GM12878 (cell line): Measurements from ENCODE around the gene OR56A4. TPM values are rescaled to one million over a fixed set of nuclear protein-coding genes. Genes with fewer than 3 reads are reported as not detected.
"Not testable (repeated sequence)": the region's sequence is repeated elsewhere in the genome, so short reads cannot be mapped to it uniquely, and the experiment has no call there.

ENCODE experiments used
- ATAC-seq: fragments of 200-7000 bp; cut with Tn5 transposase; 3 replicates; pipeline ENCODE4 v1.9.1; 2020; ENCODE audit warnings: mild to moderate bottlenecking, moderate library complexity
- BruUV-seq: library from RNA; stranded (reverse); fragments of 400-500 nt; replicated peaks from 2 replicates; lab custom pipeline; 2021; lab: Mats Ljungman, UMichigan
- CTCF ChIA-PET: fragments of 300-600 bp; sonication (Branson Sonifier 250); formaldehyde crosslinking; extraction: SDS; loops from one replicate; lab custom pipeline; 2021; ENCODE audit warnings: inconsistent platforms; lab: Yijun Ruan, JAX
- POLR2A ChIA-PET: fragments of 350-600 bp; formaldehyde crosslinking; extraction: SDS; loops from one replicate; lab custom pipeline; 2021; ENCODE audit warnings: inconsistent platforms; lab: Charles Lee
- RAD21 ChIA-PET: fragments of 300-600 bp; sonication (Branson Sonifier 250); formaldehyde crosslinking; loops from one replicate; lab custom pipeline; 2023; ENCODE audit warnings: antibody characterized with exemption; ENCODE audit not compliant: unreplicated experiment; lab: Charles Lee
- SMC1A ChIA-PET: fragments of 300-600 bp; sonication (Branson Sonifier 250); formaldehyde crosslinking; loops from one replicate; lab custom pipeline; 2023; ENCODE audit not compliant: unreplicated experiment, uncharacterized antibody; lab: Charles Lee
- DNase-seq: peaks from one replicate; pipeline ENCODE4 v3.0.0-alpha.2; 2011; ENCODE audit warnings: low read depth, low spot score
- FAIRE-seq: peaks from 3 replicates; lab custom pipeline; 2011; peaks lifted over from hg19 to GRCh38; lab: Jason Lieb, UNC
- H2AFZ ChIP-seq: 2 replicates; pipeline ENCODE4 v1.6.0; 2011; ENCODE audit warnings: low read depth, low read length, control low read depth; ENCODE audit not compliant: control insufficient read depth
- H3K27ac ChIP-seq: 2 replicates; pipeline ENCODE4 v1.5.1; 2011; ENCODE audit warnings: control low read depth; ENCODE audit not compliant: control insufficient read depth, insufficient read depth
- H3K27me3 ChIP-seq, 2 experiments: replicated peaks in 1 of 2; 2 replicates each; pipeline versions ENCODE4 v1.6.0 to v1.6.1; 2011; ENCODE audit warnings: low read length in 1 of 2; ENCODE audit not compliant: control insufficient read depth in 2 of 2, insufficient read depth in 2 of 2
- H3K36me3 ChIP-seq, 2 experiments: 2 replicates each; pipeline ENCODE4 v1.5.1; 2011; ENCODE audit warnings: low read length in 1 of 2; ENCODE audit not compliant: control insufficient read depth in 2 of 2, insufficient read depth in 2 of 2
- H3K4me1 ChIP-seq: 2 replicates; pipeline ENCODE4 v1.6.1; 2011; ENCODE audit warnings: mild to moderate bottlenecking, low read length, moderate library complexity, mixed read lengths; ENCODE audit not compliant: control insufficient read depth, insufficient read depth
- H3K4me2 ChIP-seq: 2 replicates; pipeline ENCODE4 v1.6.0; 2011; ENCODE audit warnings: control low read depth; ENCODE audit not compliant: control insufficient read depth, insufficient read depth
- H3K4me3 ChIP-seq: fragments of 200-600 bp; sonication (generic); 2 replicates; pipeline ENCODE4 v1.5.1; 2016
- H3K79me2 ChIP-seq: 2 replicates; pipeline ENCODE4 v1.6.0; 2011; ENCODE audit warnings: low read length; ENCODE audit not compliant: control insufficient read depth, insufficient read depth
- H3K9ac ChIP-seq: 2 replicates; pipeline ENCODE4 v1.8.0; 2011; ENCODE audit warnings: low read length, control low read depth, mixed read lengths; ENCODE audit not compliant: control insufficient read depth, insufficient read depth
- H3K9me3 ChIP-seq: replicated peaks from 3 replicates; pipeline ENCODE4 v1.5.1; 2011; ENCODE audit warnings: mild to moderate bottlenecking, low read length; ENCODE audit not compliant: control insufficient read depth, insufficient read depth
- H4K20me1 ChIP-seq: 2 replicates; pipeline ENCODE4 v1.6.0; 2011; ENCODE audit not compliant: control insufficient read depth, insufficient read depth
- BCL11A ChIP-seq: IDR thresholded peaks from 2 replicates; pipeline ENCODE4 v1.6.1; 2011; ENCODE audit warnings: low read depth, low read length
- CBX3 ChIP-seq: fragments of 200-600 bp; sonication (generic); IDR thresholded peaks from 2 replicates; pipeline ENCODE4 v1.6.1; 2016; ENCODE audit warnings: low read depth, borderline replicate concordance
- KLF5 ChIP-seq: fragments of 450-650 bp; IDR thresholded peaks from 2 replicates; pipeline ENCODE4 v1.6.1; 2014; ENCODE audit warnings: mild to moderate bottlenecking; ENCODE audit not compliant: partially characterized antibody
- MTA2 ChIP-seq: fragments of 450-650 bp; IDR thresholded peaks from 2 replicates; pipeline ENCODE4 v1.6.1; 2016; ENCODE audit warnings: low read depth, mild to moderate bottlenecking, moderate library complexity
- PAX8 ChIP-seq: fragments of 450-650 bp; IDR thresholded peaks from 2 replicates; pipeline ENCODE4 v1.6.1; 2017; ENCODE audit warnings: mild to moderate bottlenecking, moderate library complexity
- RAD51 ChIP-seq: fragments of 450-650 bp; IDR thresholded peaks from 2 replicates; pipeline ENCODE4 v1.6.1; 2016; ENCODE audit warnings: moderate library complexity, mild to moderate bottlenecking, inconsistent platforms
- SMAD1 ChIP-seq: fragments of 450-650 bp; IDR thresholded peaks from 2 replicates; pipeline ENCODE4 v1.6.1; 2018; ENCODE audit warnings: mild to moderate bottlenecking, low read depth; ENCODE audit not compliant: partially characterized antibody
- STAT1 ChIP-seq: fragments of 450-650 bp; conservative IDR thresholded peaks from 2 replicates; pipeline ENCODE4 v1.6.1; 2014; ENCODE audit warnings: antibody characterized with exemption, mild to moderate bottlenecking
- whole genome bisulfite sequencing: methylation state at CpG from one replicate; pipeline ENCODE4 v1.1.6; 2016; ENCODE audit warnings: low lambda C conversion rate; ENCODE audit not compliant: insufficient replicate concordance, insufficient coverage; ENCODE audit errors: missing lambda C conversion rate; 5-methylcytosine and 5-hydroxymethylcytosine counted together
- in situ Hi-C: fragments of 300-500 bp; cut with MboI; formaldehyde crosslinking; loops from 9 replicates; pipeline ENCODE4 v1.14.3; 2018; ENCODE audit warnings: mixed read lengths
- intact Hi-C: fragments of 100-400 bp; cut with micrococcal nuclease; formaldehyde crosslinking; loops from one replicate; pipeline ENCODE4 v1.14.2; 2022; ENCODE audit not compliant: unreplicated experiment
- polyA plus RNA-seq, 11 experiments: library from polyadenylated mRNA; depleted of rRNA in 4 of 11; unstranded in 6 of 11; stranded (reverse) in 5 of 11; fragments of >200 nt; fragmentation: Nextera tagmentation in 4 of 11; fragmentation: Illumina TruSeq in 1 of 11; extraction: Ambion mirVana in 4 of 11; extraction: Trizol in 1 of 11; gene quantifications; 1 replicate in 1 of 11; 2 replicates in 10 of 11; pipeline versions ENCODE4 v1.2.1 to v1.2.3, GENCODE V29; 2011 to 2016; ENCODE audit warnings: inconsistent platforms in 2 of 11, missing spikeins in 2 of 11, low read depth in 1 of 11
- total RNA-seq, 4 experiments: library from RNA; depleted of rRNA in 3 of 4; stranded (reverse); fragments of >200 nt in 3 of 4; fragmentation: Illumina TruSeq in 1 of 4; extraction: Trizol in 1 of 4; gene quantifications; 2 replicates each; pipeline versions ENCODE4 v1.2.1 to v1.2.3, GENCODE V29; 2013 to 2021
- TF ChIP-seq, protein P1 (sequence below), 3 experiments: IDR thresholded peaks in 2 of 3; conservative IDR thresholded peaks in 1 of 3; 2 replicates each; pipeline ENCODE4 v1.5.1; 2011; ENCODE audit warnings: low read depth in 3 of 3, low read length in 3 of 3, mild to moderate bottlenecking in 3 of 3, control low read depth in 2 of 3, moderate library complexity in 2 of 3, inconsistent platforms in 1 of 3, mixed read lengths in 1 of 3; ENCODE audit not compliant: control insufficient read depth in 2 of 3, insufficient read depth in 1 of 3; ENCODE audit errors: extremely low read depth in 1 of 3
- TF ChIP-seq, protein P2 (sequence below): fragments of 150-350 bp; IDR thresholded peaks from 2 replicates; pipeline ENCODE4 v1.6.1; 2016; ENCODE audit warnings: low read depth, low read length

OR56A4 gene
- total and polyA plus RNA-seq, 10 of the 15 experiments (the other 5 are each of a cell fraction or from before 2014, with no cell fraction given), result not detected

DNA sequence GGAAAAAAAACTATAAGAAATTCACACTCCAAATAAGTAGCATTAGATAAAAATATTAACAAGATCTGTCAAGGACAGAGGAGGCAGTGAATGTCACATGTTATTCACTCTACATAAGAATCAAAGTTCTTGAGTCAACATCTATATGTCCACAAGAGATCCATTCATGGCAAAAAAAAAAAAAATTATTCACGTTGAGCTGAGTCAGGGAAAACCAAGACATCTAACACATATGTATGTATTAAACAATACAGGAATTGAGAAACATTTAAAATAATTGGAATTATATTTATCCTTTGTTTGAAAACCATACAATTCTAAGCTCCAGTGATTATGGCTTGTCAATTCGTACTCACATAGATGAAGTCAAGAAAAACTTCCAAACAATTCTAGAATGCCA, 39.8 kb downstream of the OR56A4 start:
- Histone ChIP-seq H3K9ac (no peak overlapping the region), H2AFZ (no peak overlapping the region), H4K20me1 (no peaks in the 10 kb centered on the region), H3K4me3 (no peak overlapping the region), H3K4me1 (no peaks in the 10 kb centered on the region), H3K79me2 (no peaks in the 10 kb centered on the region), H3K27ac (no peak overlapping the region), H3K4me2 (no peak overlapping the region), H3K9me3 (no peaks in the 10 kb centered on the region; the same call in 2 of the 3 replicates), H3K36me3 (no peaks in the 10 kb centered on the region), H3K27me3 (no peaks in the 10 kb centered on the region)
- in situ Hi-C loops, result no loop called here
- TF ChIP-seq, protein P1, sequence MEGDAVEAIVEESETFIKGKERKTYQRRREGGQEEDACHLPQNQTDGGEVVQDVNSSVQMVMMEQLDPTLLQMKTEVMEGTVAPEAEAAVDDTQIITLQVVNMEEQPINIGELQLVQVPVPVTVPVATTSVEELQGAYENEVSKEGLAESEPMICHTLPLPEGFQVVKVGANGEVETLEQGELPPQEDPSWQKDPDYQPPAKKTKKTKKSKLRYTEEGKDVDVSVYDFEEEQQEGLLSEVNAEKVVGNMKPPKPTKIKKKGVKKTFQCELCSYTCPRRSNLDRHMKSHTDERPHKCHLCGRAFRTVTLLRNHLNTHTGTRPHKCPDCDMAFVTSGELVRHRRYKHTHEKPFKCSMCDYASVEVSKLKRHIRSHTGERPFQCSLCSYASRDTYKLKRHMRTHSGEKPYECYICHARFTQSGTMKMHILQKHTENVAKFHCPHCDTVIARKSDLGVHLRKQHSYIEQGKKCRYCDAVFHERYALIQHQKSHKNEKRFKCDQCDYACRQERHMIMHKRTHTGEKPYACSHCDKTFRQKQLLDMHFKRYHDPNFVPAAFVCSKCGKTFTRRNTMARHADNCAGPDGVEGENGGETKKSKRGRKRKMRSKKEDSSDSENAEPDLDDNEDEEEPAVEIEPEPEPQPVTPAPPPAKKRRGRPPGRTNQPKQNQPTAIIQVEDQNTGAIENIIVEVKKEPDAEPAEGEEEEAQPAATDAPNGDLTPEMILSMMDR (IDR thresholded peaks at IDR 0.05 in 2 of 3, conservative IDR thresholded peaks at IDR 0.05 in 1 of 3; ENCODE audit: control insufficient read depth in 2 of 3, extremely low read depth in 1 of 3, insufficient read depth in 1 of 3, low read depth in 3 of 3, low read length in 3 of 3), result no peak
- TF ChIP-seq, protein P2, sequence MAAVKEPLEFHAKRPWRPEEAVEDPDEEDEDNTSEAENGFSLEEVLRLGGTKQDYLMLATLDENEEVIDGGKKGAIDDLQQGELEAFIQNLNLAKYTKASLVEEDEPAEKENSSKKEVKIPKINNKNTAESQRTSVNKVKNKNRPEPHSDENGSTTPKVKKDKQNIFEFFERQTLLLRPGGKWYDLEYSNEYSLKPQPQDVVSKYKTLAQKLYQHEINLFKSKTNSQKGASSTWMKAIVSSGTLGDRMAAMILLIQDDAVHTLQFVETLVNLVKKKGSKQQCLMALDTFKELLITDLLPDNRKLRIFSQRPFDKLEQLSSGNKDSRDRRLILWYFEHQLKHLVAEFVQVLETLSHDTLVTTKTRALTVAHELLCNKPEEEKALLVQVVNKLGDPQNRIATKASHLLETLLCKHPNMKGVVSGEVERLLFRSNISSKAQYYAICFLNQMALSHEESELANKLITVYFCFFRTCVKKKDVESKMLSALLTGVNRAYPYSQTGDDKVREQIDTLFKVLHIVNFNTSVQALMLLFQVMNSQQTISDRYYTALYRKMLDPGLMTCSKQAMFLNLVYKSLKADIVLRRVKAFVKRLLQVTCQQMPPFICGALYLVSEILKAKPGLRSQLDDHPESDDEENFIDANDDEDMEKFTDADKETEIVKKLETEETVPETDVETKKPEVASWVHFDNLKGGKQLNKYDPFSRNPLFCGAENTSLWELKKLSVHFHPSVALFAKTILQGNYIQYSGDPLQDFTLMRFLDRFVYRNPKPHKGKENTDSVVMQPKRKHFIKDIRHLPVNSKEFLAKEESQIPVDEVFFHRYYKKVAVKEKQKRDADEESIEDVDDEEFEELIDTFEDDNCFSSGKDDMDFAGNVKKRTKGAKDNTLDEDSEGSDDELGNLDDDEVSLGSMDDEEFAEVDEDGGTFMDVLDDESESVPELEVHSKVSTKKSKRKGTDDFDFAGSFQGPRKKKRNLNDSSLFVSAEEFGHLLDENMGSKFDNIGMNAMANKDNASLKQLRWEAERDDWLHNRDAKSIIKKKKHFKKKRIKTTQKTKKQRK, result no peak
- TF ChIP-seq PAX8 (no peak), STAT1 (no peak), BCL11A (no peak), RAD51 (no peak), MTA2 (no peak), CBX3 (no peak), SMAD1 (no peak), KLF5 (no peak)
- no TSS peak for BruUV-seq
- DNase-seq (no peak), FAIRE-seq (no peak), ATAC-seq (no peak)
- 3% methylated on average over 2 of the region's 2 CpGs for WGBS
- intact Hi-C loops, result no loop called here
- ChIA-PET SMC1A (no interaction called here), CTCF (interaction anchor here (0.6 kb wide), 1 partner anchor 396 kb away, joined by 4 read pairs; no protein-coding TSS in a partner anchor), POLR2A (no interaction called here), RAD21 (no interaction called here)

DNA sequence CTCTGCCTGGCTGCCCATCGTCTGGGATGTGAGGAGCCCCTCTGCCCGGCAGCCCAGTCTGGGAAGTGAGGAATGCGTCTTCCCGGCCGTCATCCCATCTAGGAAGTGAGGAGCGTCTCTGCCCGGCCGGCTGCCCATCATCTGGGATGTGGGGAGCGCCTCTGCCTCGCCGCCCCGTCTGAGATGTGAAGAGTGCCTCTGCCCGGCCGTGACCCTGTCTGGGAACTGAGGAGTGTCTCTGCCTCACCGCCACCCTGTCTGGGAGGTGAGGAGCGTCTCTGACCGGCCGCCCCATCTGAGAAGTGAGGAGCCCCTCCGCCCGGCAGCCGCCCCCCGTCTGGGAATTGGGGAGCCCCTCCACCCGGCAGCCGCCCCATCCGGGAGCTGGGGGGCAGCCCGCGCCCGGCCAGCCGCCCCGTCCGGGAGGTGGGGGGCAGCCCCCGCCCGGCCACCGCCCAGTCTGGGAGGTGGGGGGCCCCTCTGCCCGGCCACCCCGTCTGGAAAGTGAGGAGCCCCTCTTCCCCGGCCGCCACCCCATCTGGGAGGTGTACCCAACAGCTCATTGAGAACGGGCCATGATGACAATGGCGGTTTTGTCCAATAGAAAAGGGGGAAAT, 45.9 kb downstream of the OR56A4 start:
- intact Hi-C loops, POLR2A ChIA-PET, BruUV-seq: not testable (repeated sequence)

More for the DNA sequence above, 45.9 kb downstream of the OR56A4 start:
- ATAC-seq, H3K4me1 ChIP-seq, H3K9ac ChIP-seq, FAIRE-seq, H3K9me3 ChIP-seq, RAD21 ChIA-PET, H4K20me1 ChIP-seq, H3K27ac ChIP-seq, CTCF ChIA-PET, DNase-seq, in situ Hi-C loops, H3K4me2 ChIP-seq, H3K36me3 ChIP-seq, H3K27me3 ChIP-seq, H3K4me3 ChIP-seq, H3K79me2 ChIP-seq, SMC1A ChIA-PET, H2AFZ ChIP-seq: not testable (repeated sequence)
- 72% methylated on average over 39 of the region's 40 CpGs for WGBS
